Body of pancreas (tissue), 4 donors: ENCODE results near the gene CD180. TPM values are rescaled to one million over a fixed set of nuclear protein-coding genes. Genes with fewer than 3 reads are reported as not detected.

Source experiments
- ATAC-seq: fragments of 150-250 bp; one replicate; pipeline ENCODE4 v1.9.1; 2016
- DNase-seq, 4 donors: peaks; one replicate each; pipeline ENCODE4 v3.0.0-alpha.2; 2019
- H3K27ac ChIP-seq, 4 donors: fragments of 200-600 bp; sonication (generic); 1 replicate in 3 of 4; 2 replicates in 1 of 4; pipeline versions ENCODE4 v1.5.1 to v1.6.1; 2016 to 2019; ENCODE audit warnings: mild to moderate bottlenecking in 1 of 4, mixed read lengths in 1 of 4, moderate library complexity in 1 of 4
- H3K27me3 ChIP-seq, 2 donors: fragments of 200-600 bp; sonication (generic); one replicate each; pipeline ENCODE4 v1.6.0; 2016; ENCODE audit warnings: mild to moderate bottlenecking in 1 of 2
- H3K36me3 ChIP-seq, 2 donors: fragments of 200-600 bp; sonication (generic); replicated peaks in 1 of 2; 2 replicates each; pipeline ENCODE4 v1.5.1; 2016; ENCODE audit warnings: low read depth in 2 of 2; ENCODE audit not compliant: insufficient read depth in 1 of 2
- H3K4me1 ChIP-seq: fragments of 200-600 bp; sonication (generic); one replicate; pipeline ENCODE4 v1.6.0; 2016
- H3K4me3 ChIP-seq, 2 donors: fragments of 200-600 bp; sonication (generic); 1 replicate in 1 of 2; 2 replicates in 1 of 2; pipeline ENCODE4 v1.5.1; 2016 to 2019
- H3K9me3 ChIP-seq, 3 donors: fragments of 200-600 bp; sonication (generic); 1 replicate in 2 of 3; 2 replicates in 1 of 3; pipeline ENCODE4 v1.5.1; 2016
- POLR2A ChIP-seq, 3 donors: fragments of 450-650 bp; IDR thresholded peaks; one replicate each; pipeline ENCODE4 v1.6.1; 2016; ENCODE audit warnings: antibody characterized with exemption in 3 of 3, mild to moderate bottlenecking in 2 of 3
- WGBS, 2 donors: methylation state at CpG; one replicate each; pipeline ENCODE4 v1.1.5; 2017; 5-methylcytosine and 5-hydroxymethylcytosine counted together
- intact Hi-C: fragments of 100-400 bp; cut with DNase I; formaldehyde crosslinking; loops from one replicate; pipeline ENCODE4 v1.15.1; 2023
- total RNA-seq, 2 donors: library from RNA; depleted of rRNA; stranded (reverse); fragments of >200 nt; gene quantifications; one replicate each; pipeline ENCODE4 v1.1.0, GENCODE V29; 2016
- TF ChIP-seq, protein P1 (sequence below), 7 experiments: fragments of 450-650 bp in 4 of 7; fragments of 200-600 bp in 3 of 7; sonication (generic) in 3 of 7; IDR thresholded peaks; one replicate each; pipeline ENCODE4 v1.5.1; 2016 to 2019; ENCODE audit warnings: antibody characterized with exemption in 7 of 7

The CD180 gene
- total RNA-seq, 2 donors from 2014 or later = 0.26 TPM; not detected in 1

DNA sequence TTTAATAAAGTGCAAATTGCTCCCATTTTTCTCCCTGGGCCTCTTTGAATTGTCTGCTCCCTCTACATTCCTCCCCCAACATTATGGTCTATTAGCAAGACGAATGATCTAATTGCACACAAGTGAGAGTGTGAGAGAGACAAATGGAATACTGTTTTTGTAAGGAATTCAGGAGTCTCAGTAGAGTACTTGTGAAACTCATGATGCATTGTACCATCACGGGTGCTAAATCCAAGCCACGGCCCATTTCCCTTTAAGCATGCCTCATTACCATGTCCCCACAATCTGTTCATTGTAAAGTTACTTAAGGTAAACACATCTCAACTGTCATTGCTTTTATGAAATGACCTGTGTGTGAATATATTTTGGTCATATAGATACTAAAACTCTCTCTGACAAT, 62.8 kb downstream of the CD180 start:
- 89 to 95% methylated on average over 3 of the region's 3 CpGs for WGBS, 2 donors

DNA sequence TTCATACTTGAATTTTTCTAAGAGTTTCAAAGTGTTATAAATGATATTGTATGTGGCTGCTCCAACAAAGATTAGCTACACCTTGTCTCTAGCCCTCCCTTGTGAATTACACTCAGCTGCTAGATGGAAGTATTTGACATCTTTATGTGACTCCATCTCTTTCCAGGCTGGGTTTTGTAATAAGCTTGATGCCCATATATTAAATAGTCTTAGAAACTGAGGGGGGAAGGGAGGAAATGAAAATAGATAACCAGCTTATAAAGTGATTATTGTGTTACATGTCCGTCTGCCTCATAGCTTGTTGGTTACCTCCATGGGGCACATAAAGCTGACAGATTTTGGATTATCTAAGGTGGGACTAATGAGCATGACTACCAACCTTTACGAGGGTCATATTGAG, 63.4 kb downstream of the CD180 start:
- Histone ChIP-seq H3K27me3 (no peaks in the 10 kb centered on the region), H3K4me1 (no peaks in the 10 kb centered on the region), H3K36me3 (peaks cover 0 to 2% of the 10 kb centered on the region in 2 donors), H3K27ac (no peak overlapping the region), H3K4me3 (no peak overlapping the region), H3K9me3 (no peaks in the 10 kb centered on the region)
- TF ChIP-seq, protein P1, sequence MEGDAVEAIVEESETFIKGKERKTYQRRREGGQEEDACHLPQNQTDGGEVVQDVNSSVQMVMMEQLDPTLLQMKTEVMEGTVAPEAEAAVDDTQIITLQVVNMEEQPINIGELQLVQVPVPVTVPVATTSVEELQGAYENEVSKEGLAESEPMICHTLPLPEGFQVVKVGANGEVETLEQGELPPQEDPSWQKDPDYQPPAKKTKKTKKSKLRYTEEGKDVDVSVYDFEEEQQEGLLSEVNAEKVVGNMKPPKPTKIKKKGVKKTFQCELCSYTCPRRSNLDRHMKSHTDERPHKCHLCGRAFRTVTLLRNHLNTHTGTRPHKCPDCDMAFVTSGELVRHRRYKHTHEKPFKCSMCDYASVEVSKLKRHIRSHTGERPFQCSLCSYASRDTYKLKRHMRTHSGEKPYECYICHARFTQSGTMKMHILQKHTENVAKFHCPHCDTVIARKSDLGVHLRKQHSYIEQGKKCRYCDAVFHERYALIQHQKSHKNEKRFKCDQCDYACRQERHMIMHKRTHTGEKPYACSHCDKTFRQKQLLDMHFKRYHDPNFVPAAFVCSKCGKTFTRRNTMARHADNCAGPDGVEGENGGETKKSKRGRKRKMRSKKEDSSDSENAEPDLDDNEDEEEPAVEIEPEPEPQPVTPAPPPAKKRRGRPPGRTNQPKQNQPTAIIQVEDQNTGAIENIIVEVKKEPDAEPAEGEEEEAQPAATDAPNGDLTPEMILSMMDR (IDR thresholded peaks at IDR 0.05) = no peak
- TF ChIP-seq POLR2A (IDR thresholded peaks at IDR 0.05) = no peak
- ATAC-seq (no peak), DNase-seq (no peak)
- WGBS, 2 donors = 47 to 50% methylated on average over 2 of the region's 2 CpGs
- intact Hi-C loops = no loop called here

More for the DNA sequence above, 62.8 kb downstream of the CD180 start:
- TF ChIP-seq, protein P1 (IDR thresholded peaks at IDR 0.05) = no peak
- TF ChIP-seq POLR2A (IDR thresholded peaks at IDR 0.05) = no peak
- Histone ChIP-seq H3K27ac (no peak overlapping the region), H3K4me1 (no peaks in the 10 kb centered on the region), H3K36me3 (peaks cover 0 to 2% of the 10 kb centered on the region in 2 donors), H3K27me3 (no peaks in the 10 kb centered on the region), H3K4me3 (no peak overlapping the region), H3K9me3 (no peaks in the 10 kb centered on the region)
- DNase-seq = no peak
- intact Hi-C loops = no loop called here
- ATAC-seq = no peak

DNA sequence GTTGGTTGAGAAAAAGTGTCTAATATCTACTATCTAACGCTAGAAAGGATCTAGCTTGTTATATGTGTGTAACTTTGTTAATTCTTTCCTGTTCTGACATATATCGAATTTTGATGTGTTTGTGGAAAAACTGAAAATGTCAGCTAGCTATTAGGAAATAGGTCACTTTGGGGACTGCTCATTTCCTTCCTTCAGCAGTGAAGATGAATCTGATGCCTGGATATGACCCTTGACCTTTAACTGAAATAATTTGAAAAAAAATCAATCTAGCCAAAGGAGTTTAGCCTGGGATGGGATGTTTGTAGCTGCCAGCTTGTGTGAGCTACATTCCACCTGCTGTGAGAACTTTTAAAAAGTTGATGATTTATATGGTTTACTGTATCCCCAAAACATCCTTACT, 66.8 kb downstream of the CD180 start:
- ATAC-seq (no peak), DNase-seq (no peak)
- Histone ChIP-seq H3K4me3 (no peak overlapping the region), H3K4me1 (no peaks in the 10 kb centered on the region), H3K27me3 (no peaks in the 10 kb centered on the region), H3K36me3 (peaks cover 0 to 2% of the 10 kb centered on the region in 2 donors), H3K9me3 (no peaks in the 10 kb centered on the region), H3K27ac (no peak overlapping the region)
- WGBS, 2 donors = 91 to 93% methylated on average over 2 of the region's 2 CpGs
- no peak for TF ChIP-seq POLR2A (IDR thresholded peaks at IDR 0.05)
- TF ChIP-seq, protein P1 (IDR thresholded peaks at IDR 0.05) = no peak
- intact Hi-C loops = no loop called here
